Measurements from ENCODE around the gene GNS.
A peak's percentile ranks its signal among the peaks of the same experiment; 100 is the strongest.
"Not testable (repeated sequence)": the region's sequence is repeated elsewhere in the genome, so short reads cannot be mapped to it uniquely, and the experiment has no call there.

The GNS gene

DNA sequence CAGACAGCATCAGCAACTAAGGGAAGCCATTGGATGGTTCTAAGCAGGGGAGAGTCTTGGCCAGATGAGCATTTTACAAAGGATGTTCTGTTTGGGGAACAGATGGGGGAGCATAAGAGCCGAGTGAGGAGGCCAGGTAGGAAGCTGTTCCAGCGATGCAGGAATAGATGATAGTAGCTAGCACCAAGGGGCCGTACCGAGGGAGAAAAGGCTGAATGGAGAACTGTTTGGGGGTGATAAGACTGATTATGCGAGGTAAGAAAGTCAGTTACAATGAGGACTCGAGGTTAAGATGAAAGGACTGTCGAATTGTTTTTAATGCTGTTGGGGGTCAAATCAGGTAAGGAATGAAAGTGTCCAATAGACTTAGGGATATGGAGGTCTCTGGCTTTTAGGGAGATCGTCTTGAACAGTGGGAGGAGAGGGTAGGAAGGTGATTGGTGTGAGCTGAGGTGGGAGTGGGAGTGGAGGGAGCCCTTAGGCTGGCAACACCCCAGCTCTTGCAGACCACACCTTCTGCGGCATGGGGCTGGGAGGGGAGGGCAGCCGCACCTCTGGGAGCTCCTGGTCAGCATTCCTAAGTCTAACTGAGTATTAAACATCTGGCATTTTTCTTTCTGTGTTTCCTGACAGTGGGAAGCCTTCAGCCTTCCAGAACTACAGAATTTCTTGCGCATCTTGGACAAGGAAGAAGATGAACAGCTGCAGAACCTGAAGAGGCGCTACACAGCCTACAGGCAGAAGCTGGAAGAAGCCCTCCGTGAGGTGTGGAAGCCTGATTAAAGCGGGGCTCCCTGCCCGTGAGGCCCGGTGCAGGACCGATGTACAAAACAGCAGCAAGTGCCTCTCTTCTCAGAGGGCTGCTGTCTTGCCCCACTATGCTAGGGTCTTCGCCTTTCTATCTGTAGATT, 64.8 kb downstream of the GNS start:
- no peak for DNase-seq

DNA sequence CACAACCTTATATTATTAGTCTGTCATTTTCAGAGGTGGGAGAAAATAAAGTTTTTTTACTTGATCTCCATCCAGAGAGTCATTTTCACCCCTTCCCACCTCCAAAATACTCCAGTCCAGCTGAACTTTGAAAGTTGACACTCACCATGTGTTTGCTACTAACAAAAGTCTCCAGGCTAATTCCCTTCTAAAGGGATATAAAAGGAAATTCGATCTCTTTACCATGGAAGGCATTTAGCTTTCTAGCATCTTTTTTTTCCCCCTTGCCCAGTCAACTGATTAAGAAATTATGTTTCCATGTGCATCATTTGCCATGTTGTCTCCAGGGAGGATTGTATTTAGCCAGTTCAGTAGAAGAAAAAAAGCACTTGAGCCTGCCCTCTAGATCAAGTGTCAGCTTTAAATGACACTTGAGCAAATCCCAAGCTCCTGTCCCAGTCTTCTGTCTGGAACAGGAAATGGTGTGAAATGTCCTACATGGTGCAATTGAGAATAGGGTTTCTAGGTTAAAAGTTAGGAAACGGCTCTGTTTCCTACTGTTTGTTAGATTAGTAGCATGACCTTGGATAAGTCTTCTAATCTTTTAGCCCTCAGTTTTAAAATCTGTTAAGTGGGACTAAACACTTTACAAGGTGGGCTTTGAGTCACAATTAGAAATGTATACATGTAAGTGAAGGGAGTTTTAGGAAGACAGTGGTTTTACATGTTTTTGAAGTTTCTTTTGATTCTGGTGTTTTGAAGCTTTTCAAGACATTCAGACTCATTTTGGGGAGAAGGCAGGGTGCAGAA, 67.2 kb downstream of the GNS start:
- DNase-seq = no peak

DNA sequence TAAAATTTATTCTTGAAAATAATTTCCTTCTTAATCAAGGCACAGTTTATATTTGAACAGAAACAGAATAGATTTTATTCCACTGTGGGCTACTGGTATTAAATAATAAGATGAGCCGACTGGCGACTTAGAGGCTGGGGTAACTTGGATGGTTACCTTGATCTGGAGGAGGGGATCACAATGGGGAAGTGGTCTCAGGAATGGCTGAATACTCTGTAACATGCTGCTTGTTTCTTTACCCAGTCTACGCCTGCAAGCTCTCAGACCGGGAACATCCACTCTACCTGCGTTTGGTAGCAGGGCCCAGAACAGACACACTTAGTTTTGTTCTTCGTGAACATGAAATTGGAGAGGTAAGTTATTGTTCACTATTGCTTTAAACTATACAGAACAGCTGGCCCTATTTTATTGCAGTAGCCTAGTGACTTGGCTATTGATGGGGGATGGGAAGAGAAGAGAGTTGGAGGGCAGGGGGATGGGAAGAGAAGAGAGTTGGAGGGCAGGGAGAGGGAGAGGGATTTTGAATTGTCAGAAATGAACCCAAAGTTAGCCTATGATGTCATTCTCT, 67.9 kb downstream of the GNS start:
- DNase-seq = no peak

DNA sequence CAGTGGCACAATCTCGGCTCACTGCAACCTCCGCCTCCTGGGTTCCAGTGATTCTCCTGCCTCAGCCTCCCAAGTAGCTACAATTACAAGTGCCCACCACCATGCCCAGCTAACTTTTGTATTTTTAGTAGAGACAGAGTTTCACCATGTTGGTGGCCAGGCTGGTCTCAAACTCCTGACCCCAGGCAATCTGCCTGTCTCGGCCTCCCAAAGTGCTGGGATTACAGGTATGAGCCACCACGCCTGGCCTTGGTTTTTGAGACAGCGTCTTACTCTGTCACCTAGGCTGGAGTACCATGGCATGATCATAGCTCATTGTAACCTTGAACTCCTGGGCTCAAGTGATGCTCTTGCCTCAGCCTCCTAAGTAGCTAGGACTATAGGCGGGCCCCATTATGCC, 69.0 kb downstream of the GNS start:
- DNase-seq = not testable (repeated sequence)

DNA sequence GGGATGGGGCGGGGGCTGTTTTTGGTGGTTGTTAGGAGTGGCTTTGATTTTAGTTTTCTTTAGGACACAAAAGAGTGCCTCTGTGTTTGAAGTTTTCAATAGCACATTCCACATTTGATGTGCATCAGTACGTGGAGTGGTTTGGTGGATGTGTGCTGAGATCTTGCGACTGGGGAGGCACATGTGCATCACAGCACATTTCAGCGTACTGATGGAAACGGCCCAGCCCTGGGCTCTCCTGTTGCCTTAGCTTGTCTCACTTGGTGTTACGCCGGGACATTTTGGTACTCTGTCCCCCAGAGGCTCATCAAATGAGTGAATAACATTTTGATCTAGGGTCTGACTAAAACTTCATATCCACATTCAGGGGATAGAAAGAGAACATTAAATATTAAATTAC, 70.5 kb downstream of the GNS start:
- DNase-seq = no peak

DNA sequence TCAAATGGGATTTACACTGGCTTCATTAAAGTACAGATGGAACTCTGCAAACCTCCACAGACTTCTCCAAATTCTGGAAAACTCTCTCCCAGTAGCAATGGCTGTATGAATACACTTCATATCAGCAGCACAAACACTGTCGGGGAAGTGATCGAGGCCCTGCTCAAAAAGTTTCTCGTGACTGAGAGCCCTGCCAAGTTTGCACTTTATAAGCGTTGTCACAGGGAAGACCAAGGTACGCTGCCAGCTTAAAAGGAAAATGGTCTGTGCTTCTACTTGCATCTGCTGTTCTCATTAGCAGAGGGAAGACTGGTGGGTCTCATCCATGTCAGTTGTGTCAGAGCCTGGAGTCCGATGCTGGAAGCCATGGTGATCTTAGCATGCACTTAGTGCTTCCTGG, 71.0 kb downstream of the GNS start:
- no peak for DNase-seq

DNA sequence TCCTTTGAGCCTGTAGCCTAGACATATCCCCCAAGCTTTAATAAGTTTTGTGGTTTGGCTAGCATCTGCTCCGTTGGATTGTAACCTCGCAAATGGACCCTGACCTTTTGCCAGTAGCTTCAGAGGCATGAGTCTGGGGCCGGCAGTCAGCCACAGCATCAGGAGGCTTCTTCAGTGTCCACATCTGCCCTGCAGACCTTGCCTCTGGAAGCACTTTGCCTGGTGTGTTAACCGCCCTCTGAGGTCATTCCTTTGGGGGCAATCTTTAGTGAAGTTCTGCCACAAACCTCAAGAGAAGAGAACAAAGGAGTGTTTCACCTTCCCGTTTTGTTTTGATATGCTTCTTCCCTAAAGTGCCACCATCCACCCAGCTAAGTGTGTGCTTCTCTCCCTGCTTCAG, 71.4 kb downstream of the GNS start:
- no peak for DNase-seq

DNA sequence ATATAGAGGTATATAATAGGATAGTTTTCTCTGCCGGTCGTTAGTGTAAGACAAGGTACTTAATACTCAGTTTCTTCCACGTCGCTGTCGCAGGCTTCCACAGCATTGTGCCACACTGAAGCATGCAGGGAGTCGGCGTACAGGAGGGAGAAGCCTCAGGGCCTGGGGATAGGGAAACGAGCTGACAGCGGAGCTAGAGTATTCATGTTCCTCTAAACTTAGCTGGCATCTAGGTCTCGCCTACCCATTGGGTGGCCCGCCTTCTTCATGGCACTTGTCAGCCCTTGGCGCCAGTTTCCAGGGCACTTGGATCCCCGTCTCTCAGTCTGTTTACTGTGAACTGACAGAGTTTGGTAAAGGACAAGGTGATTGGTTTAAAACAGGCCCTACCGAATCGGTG, 73.6 kb downstream of the GNS start:
- DNase-seq = no peak

DNA sequence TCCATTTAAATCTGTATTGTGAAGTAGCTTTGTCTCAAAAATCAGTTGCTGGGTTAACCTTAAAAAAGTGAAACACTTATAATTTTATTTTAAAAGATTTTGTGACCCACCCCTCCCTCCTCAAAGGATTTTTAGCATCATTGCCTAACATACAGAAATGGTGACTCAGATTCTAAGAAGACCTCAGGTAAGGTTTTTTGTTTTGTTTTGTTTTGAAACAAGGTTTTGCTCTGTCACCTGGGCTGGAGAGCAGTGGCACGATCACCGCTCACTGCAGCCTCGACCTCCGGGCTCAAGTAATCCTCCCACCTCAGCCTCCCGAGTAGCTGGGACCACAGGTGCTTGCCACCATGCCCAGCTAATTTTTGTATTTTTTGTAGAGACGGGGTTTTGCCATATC, 74.2 kb downstream of the GNS start:
- no peak for DNase-seq

DNA sequence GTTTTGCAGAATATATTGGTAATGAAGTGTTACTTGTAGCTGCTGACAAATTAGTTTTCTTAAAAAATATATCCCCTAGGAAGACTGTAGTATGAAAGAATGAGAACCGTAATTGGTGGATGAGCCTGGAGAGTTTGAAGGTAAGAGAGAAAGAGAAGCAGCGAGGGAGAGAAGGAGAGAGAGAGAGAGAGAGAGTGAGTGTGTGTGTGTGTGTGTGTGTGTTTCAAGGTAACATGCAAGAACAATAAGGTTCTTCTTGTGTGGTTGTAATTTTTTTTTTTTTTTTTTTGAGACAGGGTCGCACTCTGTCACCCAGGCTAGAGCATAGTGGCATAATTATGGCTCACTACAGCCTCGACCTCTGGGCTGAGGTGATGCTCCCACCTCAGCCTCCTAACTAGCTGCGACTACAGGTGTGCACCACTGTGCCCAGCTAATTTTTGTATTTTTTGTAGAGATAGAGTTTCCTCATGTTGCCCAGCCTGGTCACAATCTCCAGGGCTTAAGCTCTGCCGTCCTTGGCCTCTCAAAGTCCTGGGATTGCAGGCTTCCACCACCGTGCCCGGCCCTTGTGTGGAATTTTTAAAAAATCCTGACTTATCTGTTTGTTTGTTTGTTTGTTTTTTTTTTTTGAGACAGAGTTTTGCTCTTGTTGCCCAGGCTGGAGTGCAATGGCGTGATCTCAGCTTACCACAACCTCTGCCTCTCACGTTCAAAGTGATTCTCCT, 75.2 kb downstream of the GNS start:
- no peak for DNase-seq

DNA sequence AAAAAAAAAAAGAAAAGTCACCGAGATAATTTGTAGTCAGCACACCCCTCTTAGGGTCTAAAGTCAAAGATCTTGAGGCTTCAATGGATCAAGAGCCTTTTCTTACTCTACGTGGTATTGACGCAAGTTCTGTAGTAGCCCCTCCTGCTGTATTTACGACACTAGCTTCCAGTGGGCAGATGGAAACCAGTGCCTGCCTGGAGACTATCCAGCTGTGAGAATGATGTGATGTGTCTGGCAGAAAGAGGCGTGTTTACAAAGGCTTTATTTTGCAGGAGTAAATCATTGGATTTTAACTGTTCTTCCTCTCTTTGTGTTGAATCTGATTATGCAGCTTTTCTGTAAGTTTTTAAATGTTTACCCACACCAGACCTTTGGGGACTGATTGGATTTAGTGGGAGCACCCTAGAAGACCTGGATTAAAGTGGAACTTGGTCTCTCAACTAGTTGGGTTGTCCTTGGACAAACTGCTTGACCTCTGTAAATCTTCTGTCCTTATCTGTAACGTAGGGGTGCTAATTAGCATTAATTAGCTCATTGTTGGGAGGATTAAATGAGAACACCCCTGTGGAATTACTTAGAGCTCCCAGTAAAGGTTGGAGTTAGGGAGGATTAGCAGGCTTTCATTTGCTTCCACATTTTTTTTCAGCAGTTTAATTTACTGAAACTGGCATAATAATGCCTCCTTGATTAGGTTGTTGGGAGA, 76.5 kb downstream of the GNS start:
- peak in 1 of 2 experiments; percentile 59 for DNase-seq

DNA sequence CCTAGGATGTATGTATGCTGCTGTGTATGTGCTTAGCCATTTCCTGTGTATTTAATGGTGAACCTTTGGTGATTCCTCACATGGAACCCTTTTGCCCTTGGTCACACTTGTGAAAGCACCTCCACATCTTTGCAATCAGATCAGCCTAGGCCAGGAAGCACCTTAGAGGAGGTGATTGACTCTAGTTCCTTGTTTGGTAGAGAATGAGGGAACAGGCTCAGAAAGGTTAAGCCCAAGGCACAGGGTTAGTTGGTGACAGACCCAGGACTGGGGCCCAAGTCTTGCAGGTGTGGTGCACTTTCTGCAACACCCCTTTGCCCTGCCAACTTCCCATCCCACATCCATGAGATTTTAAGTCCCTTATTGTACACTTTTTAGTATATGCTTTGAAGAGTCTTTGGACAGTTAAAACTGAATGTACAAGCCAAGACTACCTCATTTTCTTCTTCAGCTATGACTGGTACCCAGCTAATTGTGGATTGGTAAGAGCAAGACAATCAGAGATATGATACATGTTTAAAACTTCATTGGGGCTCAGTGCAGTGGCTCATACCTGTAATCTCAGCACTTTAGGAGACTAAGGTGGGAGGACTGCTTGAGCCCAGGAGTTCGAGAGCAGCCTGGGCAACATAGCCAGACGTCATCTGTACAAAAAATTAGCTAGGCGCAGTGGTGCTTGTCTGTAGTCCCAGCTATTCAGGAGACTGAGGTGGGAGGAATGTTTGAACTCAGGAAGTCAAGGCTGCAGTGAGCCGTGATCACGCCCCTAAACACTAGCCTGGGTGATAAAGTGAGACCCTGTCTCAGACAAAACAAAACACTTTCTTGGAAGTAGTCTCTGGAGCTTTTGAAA, 77.8 kb downstream of the GNS start:
- no peak for DNase-seq

DNA sequence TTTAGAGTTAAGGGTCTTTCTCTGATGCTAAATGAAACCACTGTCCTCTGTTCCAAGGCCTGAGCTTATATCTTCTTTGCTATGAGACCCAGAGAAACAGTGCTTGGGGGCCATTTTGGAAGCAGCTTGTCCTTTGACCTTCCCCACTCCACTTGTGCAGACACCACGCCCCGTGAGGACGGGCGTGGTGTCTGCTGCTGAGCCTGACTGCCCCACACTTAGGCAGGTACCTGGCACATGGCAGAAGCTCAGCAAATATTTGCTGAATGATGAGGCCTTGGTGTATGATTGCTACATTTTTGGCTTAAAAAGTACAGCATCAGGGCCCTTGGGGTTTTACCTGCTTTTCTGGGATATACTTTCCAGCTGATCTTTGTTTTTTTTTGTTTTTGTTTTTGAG, 79.0 kb downstream of the GNS start:
- DNase-seq = peak; percentile 36 to 49

DNA sequence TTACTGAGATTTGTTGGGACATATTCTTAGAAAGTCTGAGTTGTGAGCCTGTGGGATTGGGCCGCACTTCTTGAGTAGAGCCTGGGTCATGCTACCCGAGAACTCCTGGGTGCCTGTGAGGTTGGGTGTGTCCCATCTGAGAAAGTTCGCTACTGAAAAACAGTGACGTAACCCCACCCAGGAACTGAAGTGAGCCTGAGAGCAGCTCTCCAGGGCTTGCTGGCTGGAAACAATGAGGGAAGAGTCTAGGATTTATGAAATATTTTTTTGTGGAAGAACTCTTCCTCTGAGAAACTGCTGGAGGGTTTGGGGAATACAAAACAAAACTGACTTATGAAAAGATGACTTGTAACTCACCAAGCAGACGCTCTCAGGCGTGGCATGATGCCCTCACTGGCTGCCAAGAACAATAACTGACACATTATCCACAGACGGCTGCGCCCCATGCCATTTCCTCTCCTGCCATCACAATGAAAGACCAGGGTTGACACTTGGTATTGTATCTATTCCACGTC, 79.7 kb downstream of the GNS start:
- peak; percentile 43 to 61 for DNase-seq

DNA sequence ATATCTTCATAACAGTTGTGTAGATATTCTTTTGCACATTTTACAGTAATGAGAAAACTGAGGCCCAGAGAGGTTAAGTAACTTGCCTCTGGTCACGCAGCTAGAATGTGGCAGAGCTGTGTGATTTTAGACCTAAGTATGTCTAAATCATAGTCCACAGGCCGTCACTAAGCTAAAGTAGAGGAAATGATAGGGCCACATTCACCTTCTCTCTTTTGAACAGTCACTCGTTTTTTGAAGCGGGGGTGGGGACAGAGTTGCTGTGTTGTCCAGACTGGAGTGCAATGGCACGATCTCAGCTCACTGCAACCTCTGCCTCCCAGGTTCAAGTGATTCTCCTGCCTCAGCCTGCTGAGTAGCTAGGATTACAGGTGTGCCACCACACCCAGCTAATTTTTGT, 80.4 kb downstream of the GNS start:
- no peak for DNase-seq

DNA sequence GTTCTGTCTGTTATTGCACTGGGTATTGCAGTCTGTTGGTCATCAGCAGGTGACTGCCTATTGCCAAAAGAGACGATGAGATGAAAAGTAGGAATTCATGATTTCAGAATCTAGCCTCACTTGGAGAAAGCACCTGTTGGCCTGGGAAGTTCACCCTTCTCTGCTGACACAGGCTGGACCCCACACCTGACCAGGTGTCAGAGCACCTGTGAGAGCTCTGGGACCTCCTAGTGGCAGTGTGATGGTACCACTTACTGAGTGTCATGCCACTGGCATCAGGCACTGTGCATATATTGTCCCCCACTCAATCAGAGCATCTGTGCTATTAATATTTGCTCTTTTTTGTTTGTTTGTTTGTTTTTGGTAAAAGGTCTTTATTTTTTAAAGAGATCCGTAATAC, 81.0 kb downstream of the GNS start:
- no peak for DNase-seq

DNA sequence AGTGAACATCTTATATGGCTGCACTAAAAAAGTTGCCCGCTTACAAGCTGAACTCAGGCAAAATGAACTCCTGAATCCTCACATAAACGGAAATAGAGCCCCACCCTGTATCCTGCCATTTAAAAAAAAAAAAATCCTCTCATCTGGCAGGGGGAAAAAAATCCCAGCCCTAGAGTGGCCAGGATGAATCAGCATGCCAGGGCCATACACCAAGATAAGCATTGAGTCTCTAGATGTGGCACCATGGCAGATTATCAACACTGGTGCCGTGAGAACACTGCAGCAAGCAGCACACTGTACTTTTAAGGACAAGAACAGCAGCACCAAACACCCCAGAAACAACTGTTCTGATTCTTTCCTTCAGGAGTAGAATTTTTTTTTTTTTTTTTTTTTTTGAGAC, 83.4 kb downstream of the GNS start:
- DNase-seq = no peak

DNA sequence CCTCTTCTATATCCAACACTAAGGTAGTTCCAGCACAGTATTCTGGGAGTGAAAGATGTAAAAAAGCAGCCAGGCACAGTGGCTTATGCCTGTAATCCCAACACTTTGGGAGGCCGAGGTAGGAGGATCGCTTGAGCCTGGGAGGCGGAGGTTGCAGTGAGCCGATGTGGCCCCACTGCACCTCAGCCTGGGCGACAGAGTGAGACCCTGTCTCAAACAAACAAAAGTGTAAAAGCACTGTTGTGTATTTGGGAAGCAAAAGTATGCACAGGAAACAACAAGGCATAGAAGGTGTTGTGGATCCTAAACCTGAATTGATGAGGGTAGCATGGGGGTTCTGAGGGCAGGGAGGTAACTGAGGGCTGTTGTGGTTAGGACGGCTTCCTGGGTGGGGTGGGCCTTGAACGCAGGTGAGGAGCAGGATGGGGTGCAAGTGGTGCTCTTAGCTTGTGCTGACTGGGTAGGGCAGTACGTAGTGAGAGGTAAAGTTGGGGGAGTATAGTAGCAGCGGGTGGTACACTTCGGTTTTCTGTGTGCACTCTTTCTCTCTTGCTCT, 84.8 kb downstream of the GNS start:
- DNase-seq = no peak

DNA sequence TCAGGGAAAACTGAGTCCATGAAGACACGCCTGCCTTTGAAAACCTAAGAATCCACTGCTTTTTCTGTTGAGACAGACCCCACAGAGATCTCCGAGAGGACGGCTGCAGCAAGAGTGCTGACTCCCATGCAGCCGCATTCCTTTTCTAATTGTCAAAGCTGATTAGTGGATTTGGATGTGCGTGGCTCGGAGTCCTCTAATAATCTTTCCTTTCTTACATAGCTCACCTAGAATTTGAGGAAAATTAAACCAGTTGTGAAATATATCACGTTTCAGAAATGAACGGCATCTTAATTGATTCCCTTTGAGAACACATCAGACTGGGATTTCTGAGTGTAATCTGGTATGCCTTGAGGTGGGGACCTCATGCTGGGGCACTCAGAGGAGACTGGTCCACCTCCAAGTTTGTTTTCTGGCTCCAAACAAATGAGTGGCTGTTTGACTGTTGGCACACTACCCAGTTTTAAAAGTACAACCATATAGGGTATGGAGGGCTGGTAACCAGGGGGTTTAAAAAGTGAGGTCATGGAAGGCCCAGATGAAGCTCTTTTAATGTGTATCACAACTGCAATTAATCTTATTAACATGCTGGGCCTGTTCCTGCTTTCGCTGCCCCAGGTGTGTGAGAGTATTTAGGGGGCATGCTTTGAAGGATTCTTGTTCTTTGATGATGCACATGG, 85.6 kb downstream of the GNS start:
- DNase-seq = no peak

DNA sequence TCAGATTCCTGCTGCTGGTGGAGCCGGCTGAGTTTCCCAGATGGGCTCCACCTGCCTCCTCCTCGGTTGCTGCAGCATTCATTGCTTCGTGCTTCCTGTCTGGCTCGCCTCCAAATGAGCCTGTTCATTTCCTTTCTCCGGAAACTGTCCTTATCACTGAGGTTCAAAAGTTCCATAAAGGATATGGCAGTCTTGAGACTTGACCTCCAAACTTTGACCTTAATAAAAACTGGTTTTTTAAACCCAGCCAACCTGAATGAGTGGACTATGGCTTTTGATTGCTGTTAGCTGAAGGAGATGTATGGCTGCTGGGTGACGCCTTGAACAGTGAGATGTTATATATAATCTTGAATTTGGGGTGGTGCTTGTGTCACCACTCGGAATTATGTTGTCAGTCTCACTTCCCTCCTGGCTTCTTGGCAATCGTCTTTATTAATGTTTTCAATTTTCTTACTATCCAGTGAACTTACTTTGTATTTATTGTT, 86.2 kb downstream of the GNS start:
- DNase-seq = peak; percentile 78 to 90
